ENCODE data around the gene TBL1X. TPM values are rescaled to one million over a fixed set of nuclear protein-coding genes. Genes with fewer than 3 reads are reported as not detected.

TBL1X gene
- total RNA-seq, 2 experiments from 2014 or later: 16.1 to 35.7 TPM

DNA sequence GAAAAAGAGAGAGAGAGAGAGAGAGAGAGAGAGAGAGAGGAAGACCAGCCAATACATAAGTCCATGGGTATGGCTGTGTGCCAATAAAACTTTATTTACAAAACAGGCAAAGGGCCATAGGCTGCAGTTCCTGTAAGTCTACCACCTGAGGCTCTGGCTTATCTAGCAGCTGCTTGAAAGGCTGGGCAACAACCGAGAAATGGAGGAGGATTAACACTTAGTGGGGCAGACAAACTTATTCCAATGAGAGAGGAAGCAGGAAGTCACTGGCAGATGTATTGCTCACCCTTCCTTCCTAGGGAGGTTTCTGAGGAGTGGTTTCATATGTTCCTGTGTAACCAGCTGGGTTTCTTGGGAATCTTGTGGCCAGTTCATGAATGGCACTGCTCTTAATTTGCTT lies 305.5 kb downstream of the TBL1X start:
- ChIA-PET POLR2A (no interaction called here), CTCF (ENCODE audit: unreplicated experiment) (no interaction called here)
- no peak overlapping the region for H3K4me3 ChIP-seq (ENCODE audit: low read depth, low read length, poor library complexity, severe bottlenecking)
- no TSS peak for BruUV-seq (replicated peaks)
- intact Hi-C loops (cut with micrococcal nuclease; ENCODE audit: unreplicated experiment): no loop called here
- H3K4me1 ChIP-seq (ENCODE audit: insufficient read depth, low read length, poor library complexity, severe bottlenecking): peaks cover 15% of the 10 kb centered on the region
- no peak overlapping the region for H3K4me2 ChIP-seq (ENCODE audit: low read length)
- no peak overlapping the region for H2AFZ ChIP-seq (ENCODE audit: low read length)
- H4K20me1 ChIP-seq (ENCODE audit: insufficient read depth, low read length): no peaks in the 10 kb centered on the region
- no peak for TF ChIP-seq EZH2phosphoT487 (IDR thresholded peaks at IDR 0.05; ENCODE audit: borderline replicate concordance, low read depth, low read length)
- TF ChIP-seq, protein P1, sequence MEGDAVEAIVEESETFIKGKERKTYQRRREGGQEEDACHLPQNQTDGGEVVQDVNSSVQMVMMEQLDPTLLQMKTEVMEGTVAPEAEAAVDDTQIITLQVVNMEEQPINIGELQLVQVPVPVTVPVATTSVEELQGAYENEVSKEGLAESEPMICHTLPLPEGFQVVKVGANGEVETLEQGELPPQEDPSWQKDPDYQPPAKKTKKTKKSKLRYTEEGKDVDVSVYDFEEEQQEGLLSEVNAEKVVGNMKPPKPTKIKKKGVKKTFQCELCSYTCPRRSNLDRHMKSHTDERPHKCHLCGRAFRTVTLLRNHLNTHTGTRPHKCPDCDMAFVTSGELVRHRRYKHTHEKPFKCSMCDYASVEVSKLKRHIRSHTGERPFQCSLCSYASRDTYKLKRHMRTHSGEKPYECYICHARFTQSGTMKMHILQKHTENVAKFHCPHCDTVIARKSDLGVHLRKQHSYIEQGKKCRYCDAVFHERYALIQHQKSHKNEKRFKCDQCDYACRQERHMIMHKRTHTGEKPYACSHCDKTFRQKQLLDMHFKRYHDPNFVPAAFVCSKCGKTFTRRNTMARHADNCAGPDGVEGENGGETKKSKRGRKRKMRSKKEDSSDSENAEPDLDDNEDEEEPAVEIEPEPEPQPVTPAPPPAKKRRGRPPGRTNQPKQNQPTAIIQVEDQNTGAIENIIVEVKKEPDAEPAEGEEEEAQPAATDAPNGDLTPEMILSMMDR (conservative IDR thresholded peaks at IDR 0.05; ENCODE audit: low read length): no peak
- H3K36me3 ChIP-seq (ENCODE audit: insufficient read depth, low read length): no peaks in the 10 kb centered on the region
- H3K79me2 ChIP-seq (ENCODE audit: insufficient read depth, low read depth, low read length): no peaks in the 10 kb centered on the region
- H3K9me2 ChIP-seq (ENCODE audit: insufficient read depth, low read length): no peaks in the 10 kb centered on the region
- H3K27ac ChIP-seq (ENCODE audit: low read depth, low read length, poor library complexity, severe bottlenecking): no peak overlapping the region
- no peak for DNase-seq (ENCODE audit: low spot score)
- H3K9me3 ChIP-seq (ENCODE audit: low read length): no peaks in the 10 kb centered on the region

DNA sequence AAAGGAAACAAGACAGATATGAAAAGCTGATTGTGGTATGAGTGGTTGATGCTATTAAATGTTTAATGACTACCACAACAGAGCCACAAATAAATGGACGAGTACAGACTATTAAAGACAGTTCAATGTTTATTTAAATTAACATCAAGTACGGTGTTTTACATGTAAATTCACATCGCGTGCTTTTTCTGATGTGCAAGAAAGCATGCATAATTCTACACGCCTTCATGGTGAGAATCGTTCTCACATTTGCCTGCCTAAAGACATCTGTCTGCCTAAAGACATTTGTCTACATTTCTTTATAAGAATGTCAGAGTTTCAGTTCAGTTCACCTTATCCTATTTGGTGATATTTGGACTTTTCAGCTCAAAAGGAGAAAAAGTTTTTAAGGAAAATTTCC lies 308.1 kb downstream of the TBL1X start:
- Histone ChIP-seq H2AFZ (ENCODE audit: low read length) (no peak overlapping the region), H3K4me2 (ENCODE audit: low read length) (no peak overlapping the region), H3K79me2 (ENCODE audit: insufficient read depth, low read depth, low read length) (no peaks in the 10 kb centered on the region), H3K4me1 (ENCODE audit: insufficient read depth, low read length, poor library complexity, severe bottlenecking) (peaks cover 6% of the 10 kb centered on the region), H3K4me3 (ENCODE audit: low read depth, low read length, poor library complexity, severe bottlenecking) (no peak overlapping the region), H4K20me1 (ENCODE audit: insufficient read depth, low read length) (no peaks in the 10 kb centered on the region), H3K9me2 (ENCODE audit: insufficient read depth, low read length) (no peaks in the 10 kb centered on the region), H3K36me3 (ENCODE audit: insufficient read depth, low read length) (no peaks in the 10 kb centered on the region), H3K27ac (ENCODE audit: low read depth, low read length, poor library complexity, severe bottlenecking) (no peak overlapping the region), H3K9me3 (ENCODE audit: low read length) (no peaks in the 10 kb centered on the region)
- BruUV-seq (replicated peaks): no TSS peak
- TF ChIP-seq EZH2phosphoT487 (IDR thresholded peaks at IDR 0.05; ENCODE audit: borderline replicate concordance, low read depth, low read length): no peak
- TF ChIP-seq, protein P1 (conservative IDR thresholded peaks at IDR 0.05; ENCODE audit: low read length): no peak
- ChIA-PET POLR2A (no interaction called here), CTCF (ENCODE audit: unreplicated experiment) (no interaction called here)
- intact Hi-C loops (cut with micrococcal nuclease; ENCODE audit: unreplicated experiment): no loop called here
- DNase-seq (ENCODE audit: low spot score): no peak

DNA sequence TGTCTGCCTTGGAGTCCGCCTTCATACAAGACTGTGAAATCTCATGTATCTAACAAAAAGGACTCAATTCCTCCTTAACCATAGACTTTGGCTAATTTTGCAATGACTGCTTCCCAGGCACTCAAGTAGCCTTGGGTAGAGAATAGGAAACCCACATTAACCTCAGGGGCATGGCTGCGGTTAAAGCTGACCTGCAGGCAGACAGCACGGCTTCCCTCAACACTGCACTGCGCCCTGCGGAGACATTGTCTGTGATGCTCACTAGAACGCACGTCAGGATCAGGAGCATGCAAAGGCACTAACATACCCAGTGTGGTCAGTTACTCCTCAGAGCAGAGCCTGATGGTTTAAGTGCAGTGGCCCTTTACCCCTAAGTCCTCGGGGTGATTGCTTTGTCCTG lies 311.1 kb downstream of the TBL1X start:
- Histone ChIP-seq H3K4me2 (ENCODE audit: low read length) (no peak overlapping the region), H3K9me3 (ENCODE audit: low read length) (no peaks in the 10 kb centered on the region), H2AFZ (ENCODE audit: low read length) (no peak overlapping the region), H3K9me2 (ENCODE audit: insufficient read depth, low read length) (no peaks in the 10 kb centered on the region), H3K79me2 (ENCODE audit: insufficient read depth, low read depth, low read length) (no peaks in the 10 kb centered on the region), H3K4me3 (ENCODE audit: low read depth, low read length, poor library complexity, severe bottlenecking) (no peak overlapping the region), H3K36me3 (ENCODE audit: insufficient read depth, low read length) (no peaks in the 10 kb centered on the region), H4K20me1 (ENCODE audit: insufficient read depth, low read length) (no peaks in the 10 kb centered on the region), H3K4me1 (ENCODE audit: insufficient read depth, low read length, poor library complexity, severe bottlenecking) (no peaks in the 10 kb centered on the region), H3K27ac (ENCODE audit: low read depth, low read length, poor library complexity, severe bottlenecking) (no peak overlapping the region)
- no TSS peak for BruUV-seq (replicated peaks)
- POLR2A ChIA-PET: interaction anchor here (0.6 kb wide), 3 partner anchors 23 to 182 kb away, joined by 3 read pairs; no protein-coding TSS in a partner anchor
- TF ChIP-seq, protein P1 (conservative IDR thresholded peaks at IDR 0.05; ENCODE audit: low read length): no peak
- no peak for TF ChIP-seq EZH2phosphoT487 (IDR thresholded peaks at IDR 0.05; ENCODE audit: borderline replicate concordance, low read depth, low read length)
- intact Hi-C loops (cut with micrococcal nuclease; ENCODE audit: unreplicated experiment): no loop called here
- no peak for DNase-seq (ENCODE audit: low spot score)
- CTCF ChIA-PET (ENCODE audit: unreplicated experiment): no interaction called here

Measured in OCI-LY7 (cell line).